ENCODE measurements around the gene LACTB.
A peak's percentile ranks its signal among the peaks of the same experiment; 100 is the strongest.

DNA sequence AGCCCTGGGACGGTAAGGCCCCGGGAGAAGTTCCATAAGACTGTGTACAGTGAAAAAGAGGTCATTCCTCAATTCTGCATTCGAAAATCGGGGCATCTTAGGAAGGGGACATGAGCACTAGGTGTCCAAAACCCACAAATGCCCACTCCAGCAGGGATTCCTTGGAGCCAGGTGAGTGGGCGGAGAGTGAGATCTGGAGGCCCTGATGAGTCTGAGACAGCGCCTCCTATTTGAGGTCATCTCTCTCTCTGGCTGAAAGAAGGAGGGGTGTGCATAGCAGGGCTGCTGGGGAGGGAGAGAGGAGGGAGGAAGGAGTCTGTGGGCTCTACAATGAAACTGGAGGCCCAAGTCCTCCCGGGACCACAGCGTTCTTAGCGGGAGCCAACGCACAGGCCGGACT is 38.1 kb upstream of the LACTB start:
- TF ChIP-seq EZH2phosphoT487 (IDR thresholded peaks at IDR 0.05; ENCODE audit: unreplicated experiment) (no peak), CREB1 (CRISPR knock-in tag; IDR thresholded peaks at IDR 0.05; ENCODE audit: low read depth) (no peak)
- TF ChIP-seq, protein P1, sequence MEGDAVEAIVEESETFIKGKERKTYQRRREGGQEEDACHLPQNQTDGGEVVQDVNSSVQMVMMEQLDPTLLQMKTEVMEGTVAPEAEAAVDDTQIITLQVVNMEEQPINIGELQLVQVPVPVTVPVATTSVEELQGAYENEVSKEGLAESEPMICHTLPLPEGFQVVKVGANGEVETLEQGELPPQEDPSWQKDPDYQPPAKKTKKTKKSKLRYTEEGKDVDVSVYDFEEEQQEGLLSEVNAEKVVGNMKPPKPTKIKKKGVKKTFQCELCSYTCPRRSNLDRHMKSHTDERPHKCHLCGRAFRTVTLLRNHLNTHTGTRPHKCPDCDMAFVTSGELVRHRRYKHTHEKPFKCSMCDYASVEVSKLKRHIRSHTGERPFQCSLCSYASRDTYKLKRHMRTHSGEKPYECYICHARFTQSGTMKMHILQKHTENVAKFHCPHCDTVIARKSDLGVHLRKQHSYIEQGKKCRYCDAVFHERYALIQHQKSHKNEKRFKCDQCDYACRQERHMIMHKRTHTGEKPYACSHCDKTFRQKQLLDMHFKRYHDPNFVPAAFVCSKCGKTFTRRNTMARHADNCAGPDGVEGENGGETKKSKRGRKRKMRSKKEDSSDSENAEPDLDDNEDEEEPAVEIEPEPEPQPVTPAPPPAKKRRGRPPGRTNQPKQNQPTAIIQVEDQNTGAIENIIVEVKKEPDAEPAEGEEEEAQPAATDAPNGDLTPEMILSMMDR (conservative IDR thresholded peaks at IDR 0.05; ENCODE audit: low read depth in 2 of 2): peak in 1 of 2 experiments; percentile 29; a peak in 2 of 4 replicates

All from GM23338 (cell line).